NCI-H2227 (cell line): ENCODE measurements around the gene KLRD1.
"Not testable (repeated sequence)": the region's sequence is repeated elsewhere in the genome, so short reads cannot be mapped to it uniquely, and the experiment has no call there.

Experiments used
- DNase-seq: peaks from one replicate; lab custom pipeline; 2025; ENCODE audit not compliant: unreplicated experiment; lab: John Stamatoyannopoulos, UW

KLRD1 gene

GRCh38 chr12:10336196-10336595 is 28.5 kb downstream of the KLRD1 start:
- not testable (repeated sequence) for DNase-seq

- DNase-seq, result not testable (repeated sequence)
These were observed 30.8 kb downstream of the KLRD1 start for GRCh38 chr12:10338470-10338869.

GRCh38 chr12:10339053-10339840 is 31.6 kb downstream of the KLRD1 start:
- DNase-seq, result no peak

- DNase-seq, result not testable (repeated sequence)
These were observed 33.3 kb downstream of the KLRD1 start for GRCh38 chr12:10340946-10341345.

GRCh38 chr12:10341892-10342509 is 34.3 kb downstream of the KLRD1 start:
- no peak for DNase-seq

- DNase-seq, result not testable (repeated sequence)
These were observed 43.8 kb downstream of the KLRD1 start for GRCh38 chr12:10351457-10351856.

GRCh38 chr12:10354071-10354470 is 46.4 kb downstream of the KLRD1 start:
- no peak for DNase-seq

GRCh38 chr12:10354502-10354901 is 46.8 kb downstream of the KLRD1 start:
- DNase-seq, result no peak

- DNase-seq, result no peak
These were observed 50.5 kb downstream of the KLRD1 start for GRCh38 chr12:10358131-10358530.

GRCh38 chr12:10358969-10359368 is 51.3 kb downstream of the KLRD1 start:
- no peak for DNase-seq

- DNase-seq, result no peak
These were observed 53.4 kb downstream of the KLRD1 start for GRCh38 chr12:10361084-10361483.

- DNase-seq, result no peak
These were observed 54.0 kb downstream of the KLRD1 start for GRCh38 chr12:10361622-10362021.

GRCh38 chr12:10362325-10362724 is 54.7 kb downstream of the KLRD1 start:
- no peak for DNase-seq

- no peak for DNase-seq
These were observed 55.4 kb downstream of the KLRD1 start for GRCh38 chr12:10362828-10363657.

- no peak for DNase-seq
These were observed 55.9 kb downstream of the KLRD1 start for GRCh38 chr12:10363658-10363913.

- no peak for DNase-seq
These were observed 56.5 kb downstream of the KLRD1 start for GRCh38 chr12:10363914-10364814.

- DNase-seq, result peak; percentile 51
These were observed 57.3 kb downstream of the KLRD1 start for GRCh38 chr12:10364815-10365622.

- no peak for DNase-seq
These were observed 58.2 kb downstream of the KLRD1 start for GRCh38 chr12:10365696-10366405.

GRCh38 chr12:10366875-10367274 is 59.2 kb downstream of the KLRD1 start:
- no peak for DNase-seq
